HFF-Myc (cell line): ENCODE measurements around the gene ARHGAP45.

Experiments used
- DNase-seq: peaks from one replicate; pipeline ENCODE4 v3.0.0-alpha.2; 2011; ENCODE audit warnings: low read depth; ENCODE audit errors: extremely low read depth
- H3K4me3 ChIP-seq: replicated peaks from 2 replicates; pipeline ENCODE4 v1.5.1; 2011; ENCODE audit warnings: low read depth, mild to moderate bottlenecking, control low read depth, low read length
- TF ChIP-seq, protein P1 (sequence below): IDR thresholded peaks from 2 replicates; pipeline ENCODE4 v1.5.1; 2012; ENCODE audit warnings: mild to moderate bottlenecking, low read depth, low read length, control low read depth; ENCODE audit errors: missing control alignments

ARHGAP45 gene

DNA sequence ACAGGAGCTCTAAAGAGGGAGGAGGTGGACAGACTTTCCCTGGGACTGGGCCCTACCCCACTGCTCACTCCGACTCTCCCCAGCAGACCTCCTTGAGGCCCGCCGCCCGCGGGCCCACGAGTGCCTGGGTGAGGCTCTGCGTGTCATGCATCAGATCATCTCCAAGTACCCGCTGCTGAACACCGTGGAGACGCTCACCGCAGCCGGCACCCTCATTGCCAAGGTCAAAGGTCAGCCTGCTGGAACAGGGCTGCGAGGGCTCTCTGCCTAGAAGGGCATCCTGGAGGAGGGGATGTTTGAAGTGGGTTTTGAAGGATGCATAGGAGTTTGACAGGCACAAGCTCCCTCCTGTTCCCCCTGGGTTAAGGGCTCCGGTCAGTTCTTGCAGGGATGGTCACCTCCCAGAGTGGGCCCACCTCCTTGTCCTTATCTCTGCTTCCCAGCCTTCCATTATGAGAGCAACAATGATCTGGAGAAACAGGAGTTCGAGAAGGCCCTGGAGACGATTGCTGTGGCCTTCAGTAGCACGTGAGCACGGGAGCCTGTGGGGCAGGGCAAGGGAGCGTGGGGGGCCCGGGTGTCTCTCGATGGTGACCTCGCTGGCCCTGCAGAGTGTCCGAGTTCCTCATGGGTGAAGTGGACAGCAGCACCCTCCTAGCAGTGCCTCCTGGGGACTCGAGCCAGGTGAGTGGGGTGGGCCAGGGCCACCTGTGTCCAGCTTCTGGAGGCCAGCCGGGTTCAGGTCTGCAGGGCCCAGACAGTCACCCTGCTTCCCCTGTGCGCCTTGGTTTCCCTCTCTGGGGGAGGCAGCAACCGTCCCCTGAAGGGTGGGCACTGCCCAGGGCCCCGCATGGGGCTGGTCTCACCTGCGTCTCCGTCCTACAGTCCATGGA lies 6.3 kb downstream of the ARHGAP45 start:
- TF ChIP-seq, protein P1, sequence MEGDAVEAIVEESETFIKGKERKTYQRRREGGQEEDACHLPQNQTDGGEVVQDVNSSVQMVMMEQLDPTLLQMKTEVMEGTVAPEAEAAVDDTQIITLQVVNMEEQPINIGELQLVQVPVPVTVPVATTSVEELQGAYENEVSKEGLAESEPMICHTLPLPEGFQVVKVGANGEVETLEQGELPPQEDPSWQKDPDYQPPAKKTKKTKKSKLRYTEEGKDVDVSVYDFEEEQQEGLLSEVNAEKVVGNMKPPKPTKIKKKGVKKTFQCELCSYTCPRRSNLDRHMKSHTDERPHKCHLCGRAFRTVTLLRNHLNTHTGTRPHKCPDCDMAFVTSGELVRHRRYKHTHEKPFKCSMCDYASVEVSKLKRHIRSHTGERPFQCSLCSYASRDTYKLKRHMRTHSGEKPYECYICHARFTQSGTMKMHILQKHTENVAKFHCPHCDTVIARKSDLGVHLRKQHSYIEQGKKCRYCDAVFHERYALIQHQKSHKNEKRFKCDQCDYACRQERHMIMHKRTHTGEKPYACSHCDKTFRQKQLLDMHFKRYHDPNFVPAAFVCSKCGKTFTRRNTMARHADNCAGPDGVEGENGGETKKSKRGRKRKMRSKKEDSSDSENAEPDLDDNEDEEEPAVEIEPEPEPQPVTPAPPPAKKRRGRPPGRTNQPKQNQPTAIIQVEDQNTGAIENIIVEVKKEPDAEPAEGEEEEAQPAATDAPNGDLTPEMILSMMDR, result no peak
- no peak for DNase-seq
- no peak overlapping the region for H3K4me3 ChIP-seq

DNA sequence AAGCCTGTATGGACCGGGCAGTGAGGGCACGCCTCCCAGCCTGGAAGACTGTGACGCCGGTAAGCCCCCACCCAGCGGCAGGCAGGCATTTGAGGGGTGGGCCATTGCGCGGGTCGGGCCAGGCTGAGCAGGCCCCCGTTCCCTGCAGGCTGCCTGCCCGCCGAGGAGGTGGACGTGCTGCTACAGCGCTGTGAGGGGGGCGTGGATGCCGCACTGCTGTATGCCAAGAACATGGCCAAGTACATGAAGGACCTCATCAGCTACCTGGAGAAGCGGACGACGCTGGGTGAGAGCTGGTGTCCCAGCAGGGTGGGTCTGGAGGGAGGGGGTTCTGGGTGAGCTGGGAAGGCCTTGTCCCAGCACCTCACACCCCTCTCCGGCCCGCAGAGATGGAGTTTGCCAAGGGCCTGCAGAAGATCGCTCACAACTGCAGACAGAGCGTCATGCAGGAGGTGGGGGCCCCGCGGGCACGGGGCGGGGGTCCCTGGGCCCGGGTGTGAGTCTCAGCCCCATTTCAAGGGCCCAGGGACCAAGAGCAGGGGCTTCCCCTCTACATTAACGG lies 7.1 kb downstream of the ARHGAP45 start:
- H3K4me3 ChIP-seq, result no peak overlapping the region
- TF ChIP-seq, protein P1, result no peak
- no peak for DNase-seq

DNA sequence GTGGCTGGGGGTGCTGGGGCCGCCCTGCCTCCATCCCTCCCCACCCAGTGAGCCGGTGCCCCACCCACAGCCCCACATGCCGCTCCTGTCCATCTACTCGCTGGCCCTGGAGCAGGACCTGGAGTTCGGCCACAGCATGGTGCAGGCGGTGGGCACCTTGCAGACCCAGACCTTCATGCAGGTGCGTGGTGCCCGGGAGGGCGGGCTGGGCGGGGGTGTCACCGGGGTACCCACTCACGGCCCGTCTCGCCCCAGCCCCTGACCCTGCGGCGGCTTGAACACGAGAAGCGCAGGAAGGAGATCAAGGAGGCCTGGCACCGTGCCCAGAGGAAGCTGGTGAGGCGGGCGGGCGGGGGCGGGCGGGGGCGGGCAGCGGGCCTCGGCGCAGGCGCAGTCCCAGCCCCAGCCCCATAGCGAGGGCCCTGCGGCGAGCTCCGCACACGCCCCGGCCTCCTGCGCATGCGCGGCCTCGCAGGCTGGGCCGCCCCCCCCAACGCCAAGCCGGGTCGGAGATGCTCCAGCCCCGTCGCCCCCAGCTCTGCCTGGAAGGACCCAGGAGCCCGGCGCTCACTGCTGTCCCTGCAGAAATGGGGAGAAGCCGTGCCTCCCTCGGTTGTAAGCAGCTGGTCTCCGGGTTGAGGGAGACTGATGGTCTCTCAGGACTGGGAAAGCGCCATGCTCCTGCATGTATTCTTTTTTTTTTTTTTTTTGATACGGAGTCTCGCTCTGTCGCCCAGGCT lies 7.7 kb downstream of the ARHGAP45 start:
- no peak overlapping the region for H3K4me3 ChIP-seq

DNA sequence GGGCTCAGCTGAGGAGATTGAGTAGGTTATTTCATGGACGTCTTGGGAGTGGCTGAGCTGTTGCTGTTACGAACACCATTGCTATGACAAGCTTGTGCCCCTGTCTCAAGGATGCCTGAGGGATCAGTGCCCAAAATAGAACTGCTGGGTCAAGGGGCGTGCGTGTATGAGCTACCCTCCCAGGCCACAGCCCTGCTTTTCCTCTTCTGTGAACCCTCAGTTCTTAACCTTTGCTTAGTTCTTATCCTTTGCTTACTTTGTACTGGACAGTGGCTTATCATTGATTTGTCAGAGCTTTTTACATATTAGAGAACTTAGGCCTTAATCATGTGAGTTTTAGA lies 9.0 kb downstream of the ARHGAP45 start:
- no peak for DNase-seq
- H3K4me3 ChIP-seq, result no peak overlapping the region
- TF ChIP-seq, protein P1, result no peak

More for the DNA sequence above, 7.7 kb downstream of the ARHGAP45 start:
- TF ChIP-seq, protein P1, result no peak
- DNase-seq, result no peak

DNA sequence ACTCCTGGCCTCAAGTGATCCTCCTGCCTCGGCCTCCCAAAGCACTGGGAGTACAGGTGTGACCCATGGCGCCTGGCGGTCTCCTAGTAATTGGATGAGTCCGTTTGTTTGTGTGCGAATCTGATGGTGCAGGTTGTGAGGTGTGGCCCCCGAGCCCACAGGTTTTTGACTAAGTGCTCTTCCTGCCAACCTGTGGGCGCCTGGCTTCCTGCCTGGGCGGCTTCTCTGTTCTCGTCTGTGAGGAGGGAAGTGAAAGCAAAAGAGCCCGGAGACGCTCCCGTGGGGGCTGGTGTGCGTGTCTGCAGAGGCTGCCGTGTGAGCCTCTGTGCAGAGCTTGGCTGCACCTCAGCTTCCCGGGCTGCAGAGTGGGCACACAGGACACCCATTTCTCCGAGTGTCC lies 10.0 kb downstream of the ARHGAP45 start:
- no peak for DNase-seq
- H3K4me3 ChIP-seq, result no peak overlapping the region
- TF ChIP-seq, protein P1, result no peak

DNA sequence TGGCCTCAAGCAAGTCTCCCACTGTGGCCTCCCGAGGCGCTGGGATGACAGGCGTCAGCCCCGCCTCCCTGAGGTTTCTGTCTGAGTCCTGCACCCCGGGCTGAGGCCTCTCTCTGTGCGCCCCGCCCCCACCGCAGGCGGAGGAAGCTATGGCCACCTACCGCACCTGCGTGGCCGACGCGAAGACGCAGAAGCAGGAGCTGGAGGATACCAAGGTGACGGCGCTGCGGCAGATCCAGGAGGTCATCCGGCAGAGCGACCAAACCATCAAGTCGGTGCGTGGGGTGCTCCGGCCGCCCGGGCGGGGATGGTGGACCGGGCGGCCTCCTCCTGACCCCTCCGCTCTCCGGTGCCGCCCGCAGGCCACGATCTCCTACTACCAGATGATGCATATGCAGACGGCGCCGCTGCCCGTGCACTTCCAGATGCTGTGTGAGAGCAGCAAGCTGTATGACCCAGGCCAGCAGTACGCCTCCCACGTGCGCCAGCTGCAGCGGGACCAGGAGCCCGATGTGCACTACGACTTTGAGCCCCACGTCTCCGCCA lies 12.7 kb downstream of the ARHGAP45 start:
- TF ChIP-seq, protein P1, result no peak
- H3K4me3 ChIP-seq, result no peak overlapping the region
- DNase-seq, result no peak
